Lower leg skin (tissue), 4 donors: Measurements from ENCODE around the gene TFEB. TPM values are rescaled to one million over a fixed set of nuclear protein-coding genes. Genes with fewer than 3 reads are reported as not detected.

ENCODE experiments used
- DNase-seq, 2 donors: peaks; one replicate each; pipeline ENCODE4 v3.0.0-alpha.2; 2019; ENCODE audit warnings: low spot score in 2 of 2
- H3K4me3 ChIP-seq: fragments of 200-600 bp; sonication (generic); 2 replicates; pipeline ENCODE4 v1.5.1; 2017; ENCODE audit warnings: mild to moderate bottlenecking, low read depth; ENCODE audit not compliant: poor library complexity, severe bottlenecking
- POLR2A ChIP-seq, 2 donors: fragments of 450-650 bp; IDR thresholded peaks; one replicate each; pipeline ENCODE4 v1.6.1; 2016 to 2017; ENCODE audit warnings: antibody characterized with exemption in 2 of 2, mild to moderate bottlenecking in 1 of 2, moderate library complexity in 1 of 2
- WGBS, 2 donors: methylation state at CpG; one replicate each; pipeline ENCODE4 v1.1.5; 2018; 5-methylcytosine and 5-hydroxymethylcytosine counted together
- intact Hi-C: fragments of 100-400 bp; cut with DNase I; formaldehyde crosslinking; loops from one replicate; pipeline ENCODE4 v1.15.0; 2023; ENCODE audit warnings: low total_unique reads
- total RNA-seq, 4 donors: library from RNA; depleted of rRNA; stranded (reverse); fragments of >200 nt; gene quantifications; one replicate each; pipeline ENCODE4 v1.1.0, GENCODE V29; 2016
- TF ChIP-seq, protein P1 (sequence below), 3 donors: fragments of 450-650 bp; IDR thresholded peaks; one replicate each; pipeline ENCODE4 v1.5.1; 2016; ENCODE audit warnings: antibody characterized with exemption in 3 of 3, mild to moderate bottlenecking in 3 of 3, moderate library complexity in 2 of 3

The TFEB gene
- total RNA-seq, 4 donors from 2014 or later: 20.2 to 38.3 (median 26.0) TPM

- H3K4me3 ChIP-seq: no peak overlapping the region
- TF ChIP-seq, protein P1, sequence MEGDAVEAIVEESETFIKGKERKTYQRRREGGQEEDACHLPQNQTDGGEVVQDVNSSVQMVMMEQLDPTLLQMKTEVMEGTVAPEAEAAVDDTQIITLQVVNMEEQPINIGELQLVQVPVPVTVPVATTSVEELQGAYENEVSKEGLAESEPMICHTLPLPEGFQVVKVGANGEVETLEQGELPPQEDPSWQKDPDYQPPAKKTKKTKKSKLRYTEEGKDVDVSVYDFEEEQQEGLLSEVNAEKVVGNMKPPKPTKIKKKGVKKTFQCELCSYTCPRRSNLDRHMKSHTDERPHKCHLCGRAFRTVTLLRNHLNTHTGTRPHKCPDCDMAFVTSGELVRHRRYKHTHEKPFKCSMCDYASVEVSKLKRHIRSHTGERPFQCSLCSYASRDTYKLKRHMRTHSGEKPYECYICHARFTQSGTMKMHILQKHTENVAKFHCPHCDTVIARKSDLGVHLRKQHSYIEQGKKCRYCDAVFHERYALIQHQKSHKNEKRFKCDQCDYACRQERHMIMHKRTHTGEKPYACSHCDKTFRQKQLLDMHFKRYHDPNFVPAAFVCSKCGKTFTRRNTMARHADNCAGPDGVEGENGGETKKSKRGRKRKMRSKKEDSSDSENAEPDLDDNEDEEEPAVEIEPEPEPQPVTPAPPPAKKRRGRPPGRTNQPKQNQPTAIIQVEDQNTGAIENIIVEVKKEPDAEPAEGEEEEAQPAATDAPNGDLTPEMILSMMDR (IDR thresholded peaks at IDR 0.05): no peak
- TF ChIP-seq POLR2A (IDR thresholded peaks at IDR 0.05): no peak
- DNase-seq: no peak
- intact Hi-C loops: no loop called here
- WGBS, 2 donors: 83 to 90% methylated on average over 20 of the region's 20 CpGs
Measured at GRCh38 chr6:41700463-41701347, 34.7 kb downstream of the TFEB start.

- TF ChIP-seq POLR2A (IDR thresholded peaks at IDR 0.05): no peak
- TF ChIP-seq, protein P1 (IDR thresholded peaks at IDR 0.05): no peak
- no peak for DNase-seq
- 83 to 89% methylated on average over 2 of the region's 2 CpGs for WGBS, 2 donors
- intact Hi-C loops: no loop called here
- no peak overlapping the region for H3K4me3 ChIP-seq
Measured at GRCh38 chr6:41699063-41699462, 36.3 kb downstream of the TFEB start.

DNA sequence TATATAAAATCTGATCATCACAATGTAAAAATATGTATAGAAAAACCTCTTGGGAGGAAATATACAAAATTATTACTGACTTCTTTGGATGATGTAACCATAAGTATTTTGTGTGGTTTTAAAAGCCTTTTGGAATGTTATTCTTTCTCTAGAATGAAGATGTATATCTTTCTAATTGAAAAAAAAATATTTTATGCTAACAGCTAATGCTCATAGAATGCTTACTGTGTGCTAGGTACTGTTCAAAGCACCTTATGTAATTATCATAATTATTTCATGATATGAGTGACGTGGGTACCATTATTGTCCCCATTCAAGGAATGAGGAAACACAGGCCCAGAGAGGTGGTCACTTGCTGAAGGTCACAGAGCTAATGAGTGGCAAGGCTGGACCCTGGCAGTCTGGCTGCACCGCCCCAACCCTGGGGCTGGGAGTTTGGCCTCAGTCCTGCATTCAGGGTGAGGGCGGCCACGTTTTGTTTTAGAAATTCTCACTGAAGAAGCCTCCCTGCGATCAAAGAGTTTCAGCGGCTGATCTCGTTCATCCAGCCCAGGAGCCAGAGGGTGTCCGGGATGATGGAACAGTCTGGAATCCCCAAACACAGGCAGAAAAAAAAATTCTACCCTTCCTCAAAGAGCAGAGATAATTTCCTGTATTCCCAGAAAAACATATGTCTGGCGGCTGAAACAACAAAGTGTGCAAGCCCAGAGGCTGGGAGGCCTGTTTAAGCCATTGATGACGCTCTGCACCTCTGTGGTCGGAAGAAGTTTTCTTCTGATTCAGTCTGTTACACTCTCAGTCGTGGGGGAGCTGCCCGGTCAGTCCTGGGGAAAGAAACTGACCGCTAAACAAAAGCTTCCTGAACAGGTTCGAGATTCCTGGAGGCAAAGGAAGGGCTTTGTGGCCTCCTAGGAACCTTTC lies 37.3 kb downstream of the TFEB start:
- intact Hi-C loops: no loop called here
- TF ChIP-seq POLR2A (IDR thresholded peaks at IDR 0.05): no peak
- TF ChIP-seq, protein P1 (IDR thresholded peaks at IDR 0.05): no peak
- DNase-seq: no peak

GRCh38 chr6:41696788-41697187 lies 38.6 kb downstream of the TFEB start:
- intact Hi-C loops: no loop called here
- no peak overlapping the region for H3K4me3 ChIP-seq
- TF ChIP-seq POLR2A (IDR thresholded peaks at IDR 0.05): no peak
- TF ChIP-seq, protein P1 (IDR thresholded peaks at IDR 0.05): no peak
- DNase-seq: no peak
- 92 to 93% methylated on average over 6 of the region's 6 CpGs for WGBS, 2 donors

More for the DNA sequence above, 37.3 kb downstream of the TFEB start:
- H3K4me3 ChIP-seq: no peak overlapping the region
- WGBS, 2 donors: 61 to 66% methylated on average over 15 of the region's 15 CpGs

GRCh38 chr6:41695825-41696224 lies 39.6 kb downstream of the TFEB start:
- H3K4me3 ChIP-seq: no peak overlapping the region
- DNase-seq: no peak
- intact Hi-C loops: no loop called here
- 89 to 96% methylated on average over 6 of the region's 6 CpGs for WGBS, 2 donors
- TF ChIP-seq, protein P1 (IDR thresholded peaks at IDR 0.05): no peak
- no peak for TF ChIP-seq POLR2A (IDR thresholded peaks at IDR 0.05)
